HG02623 (cell line): Measurements from ENCODE around the gene KCNQ5.

Experiments
- ATAC-seq: cut with Tn5 transposase; IDR thresholded peaks from one replicate; pipeline ENCODE4 v1.9.1; 2021; ENCODE audit warnings: moderate library complexity; ENCODE audit not compliant: unreplicated experiment

Gene KCNQ5

DNA sequence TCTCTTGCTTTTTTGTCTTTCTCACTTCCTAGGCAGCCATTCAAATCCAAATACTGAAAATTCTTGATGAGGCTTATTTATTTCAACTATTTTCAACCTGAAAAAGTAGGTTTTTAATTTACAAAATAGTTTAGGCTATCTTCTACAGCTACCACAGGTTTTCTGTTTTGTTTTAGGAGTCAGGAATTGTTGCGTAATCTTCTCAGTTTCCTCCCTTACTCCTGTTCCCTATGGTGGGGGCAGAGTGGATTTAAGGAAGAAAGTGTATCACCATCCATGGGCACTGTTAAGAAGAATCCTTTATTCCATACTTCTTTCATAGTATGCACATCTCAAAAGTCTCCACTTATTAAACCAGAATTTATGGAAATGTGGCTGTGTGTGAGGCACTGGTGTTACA, 421.0 kb downstream of the KCNQ5 start:
- ATAC-seq, result no peak

DNA sequence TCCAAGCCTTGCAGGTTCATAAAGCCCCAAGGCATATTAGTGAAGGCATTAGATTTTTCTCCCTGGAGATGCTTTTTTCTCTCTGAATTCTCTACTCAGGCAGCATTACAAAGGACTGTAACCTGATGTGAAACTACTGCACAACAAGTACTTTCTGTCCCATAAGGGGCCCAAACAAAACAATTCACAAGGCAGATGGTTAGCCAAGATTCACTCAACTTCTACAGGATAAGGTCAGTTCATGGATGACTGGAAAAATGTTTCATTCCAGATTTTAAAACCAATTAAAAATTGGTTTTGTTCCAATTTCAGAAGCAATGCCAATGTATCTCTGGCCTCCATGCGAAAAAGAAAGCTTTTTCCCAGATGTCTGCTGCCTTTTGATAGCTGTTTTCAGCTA, 421.6 kb downstream of the KCNQ5 start:
- no peak for ATAC-seq

DNA sequence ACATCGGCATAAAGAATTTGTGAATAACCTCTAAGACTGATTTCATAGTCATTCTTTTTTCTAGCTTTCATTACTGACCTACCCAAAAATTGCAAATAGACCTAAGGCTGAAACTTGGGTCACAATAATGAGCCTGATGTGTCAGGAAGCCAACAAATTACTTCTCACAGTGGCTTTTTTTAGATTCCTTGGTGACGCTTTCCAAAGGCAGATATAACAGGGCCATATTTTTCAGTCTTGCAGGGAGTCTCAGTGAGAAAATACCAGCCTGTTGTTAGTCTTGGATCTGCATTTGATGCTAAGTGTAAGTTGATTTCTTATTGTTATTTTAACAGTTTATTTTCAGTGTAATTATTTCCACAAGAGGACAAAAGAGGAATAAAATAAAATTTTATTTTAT, 423.7 kb downstream of the KCNQ5 start:
- no peak for ATAC-seq

DNA sequence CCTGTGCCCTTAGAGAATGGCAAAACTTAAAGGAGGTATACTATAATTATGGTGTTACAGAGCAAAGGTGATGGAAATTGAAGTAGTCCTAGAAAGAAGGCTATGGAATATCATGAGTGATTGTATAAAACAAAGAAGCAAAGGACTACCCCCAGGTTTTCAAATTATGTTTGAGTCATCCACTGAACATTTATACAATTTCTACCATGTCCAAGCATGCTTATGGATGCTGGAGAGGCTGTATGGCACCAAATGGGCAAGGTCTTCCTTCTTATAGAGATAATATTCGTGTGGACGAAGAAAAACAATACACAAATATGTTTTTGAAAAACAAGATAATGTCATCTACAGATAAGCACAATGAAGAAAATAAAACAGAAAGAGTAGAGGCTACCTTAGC, 425.9 kb downstream of the KCNQ5 start:
- ATAC-seq, result no peak

DNA sequence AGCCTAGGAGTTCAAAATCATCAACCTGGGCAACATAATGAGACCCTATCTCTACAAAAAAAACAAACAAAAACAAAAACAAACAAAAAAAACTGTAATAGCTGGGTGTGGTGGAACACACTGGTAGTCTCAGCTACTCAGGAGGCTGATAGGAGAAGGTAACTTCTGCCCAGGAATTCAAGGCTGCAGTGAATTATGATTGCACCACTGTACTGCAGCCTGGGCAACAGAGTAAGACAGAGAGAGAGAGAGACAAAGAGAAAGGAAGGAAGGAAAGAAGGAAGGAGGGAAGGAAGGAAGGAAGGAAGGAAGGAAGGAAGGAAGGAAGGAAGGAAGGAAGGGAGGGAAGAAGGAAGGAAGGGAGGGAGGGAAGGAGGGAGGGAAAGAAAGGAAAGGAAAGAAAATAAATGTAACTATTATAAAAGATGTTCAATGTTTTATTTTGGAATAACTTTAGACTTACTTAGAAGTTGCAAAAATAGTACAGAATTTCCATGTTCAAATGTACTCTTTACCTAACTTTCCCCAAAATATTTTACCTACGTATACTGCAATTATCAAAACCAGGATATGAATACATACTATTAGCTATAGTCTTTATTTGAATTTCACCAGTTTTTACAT, 428.2 kb downstream of the KCNQ5 start:
- no peak for ATAC-seq

DNA sequence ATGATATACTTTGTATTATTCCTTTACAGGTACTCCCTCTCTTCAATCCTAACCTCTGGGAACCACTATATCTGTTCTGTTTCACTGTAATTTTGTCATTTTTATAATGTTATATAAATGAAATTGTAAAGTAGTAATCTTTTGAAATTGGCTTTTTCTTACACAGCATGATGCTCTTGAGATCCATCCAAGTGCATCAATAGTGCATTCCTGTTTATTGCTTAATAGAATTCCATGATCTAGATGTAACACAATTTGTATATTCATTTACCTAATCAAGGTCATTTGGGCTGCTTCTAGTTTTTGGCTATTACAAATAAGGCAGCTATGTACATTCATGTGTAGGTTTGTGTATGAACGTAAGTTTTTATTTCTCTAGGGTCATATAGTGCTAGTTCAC, 428.8 kb downstream of the KCNQ5 start:
- no peak for ATAC-seq

DNA sequence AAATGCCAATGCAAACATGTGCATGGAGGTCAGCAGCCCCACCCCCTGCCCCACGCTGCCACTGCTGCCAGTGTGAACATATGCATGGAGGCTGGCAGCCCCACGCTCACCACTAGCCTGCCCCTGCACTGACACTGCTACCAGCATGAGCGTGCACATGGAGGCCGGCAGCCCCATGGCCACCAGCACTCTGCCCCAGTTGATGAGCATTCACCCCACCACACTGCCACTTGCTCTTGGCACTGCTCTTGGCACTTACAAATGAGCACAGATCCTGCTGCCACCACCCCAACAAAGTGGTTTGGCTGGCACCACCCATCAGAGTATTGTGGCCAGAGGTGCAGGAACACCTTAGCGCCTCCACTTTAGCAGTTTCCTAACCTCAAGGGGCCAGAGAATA, 429.3 kb downstream of the KCNQ5 start:
- ATAC-seq, result no peak

DNA sequence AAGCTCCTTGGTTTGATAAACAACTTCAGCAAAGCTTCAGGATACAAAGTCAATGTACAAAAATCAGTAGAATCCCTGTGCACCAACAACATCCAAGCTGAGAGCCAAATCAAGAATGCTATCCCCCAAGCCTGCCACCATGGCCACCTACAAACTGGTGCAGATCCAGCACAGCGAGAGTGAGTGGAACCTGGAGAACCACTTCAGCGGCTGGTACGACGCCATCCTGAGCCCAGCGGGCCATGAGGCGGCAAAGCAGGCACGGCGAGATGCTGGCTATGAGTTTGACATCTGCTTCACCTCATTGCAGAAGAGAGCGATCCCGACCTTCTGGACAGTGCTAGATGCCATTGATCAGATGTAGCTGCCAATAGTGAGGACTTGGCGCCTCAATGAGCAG, 433.1 kb downstream of the KCNQ5 start:
- ATAC-seq, result no peak

DNA sequence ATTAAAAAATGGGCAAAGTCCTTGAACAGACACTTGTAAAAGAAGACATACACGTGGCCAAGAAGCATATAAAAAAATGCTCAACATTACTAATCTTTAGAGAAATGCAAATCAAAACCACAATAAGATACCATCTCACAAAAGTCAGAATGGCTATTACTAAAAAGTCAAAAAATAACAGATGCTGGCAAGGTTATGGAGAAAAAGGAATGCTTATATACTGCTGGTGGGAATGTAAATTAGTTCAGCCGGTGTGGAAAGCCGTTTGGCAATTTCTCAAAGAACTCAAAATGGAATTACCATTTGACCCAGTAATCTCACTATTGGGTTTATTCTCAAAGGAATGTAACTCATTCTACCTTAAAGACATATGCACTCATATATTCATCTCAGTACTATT, 436.9 kb downstream of the KCNQ5 start:
- no peak for ATAC-seq

DNA sequence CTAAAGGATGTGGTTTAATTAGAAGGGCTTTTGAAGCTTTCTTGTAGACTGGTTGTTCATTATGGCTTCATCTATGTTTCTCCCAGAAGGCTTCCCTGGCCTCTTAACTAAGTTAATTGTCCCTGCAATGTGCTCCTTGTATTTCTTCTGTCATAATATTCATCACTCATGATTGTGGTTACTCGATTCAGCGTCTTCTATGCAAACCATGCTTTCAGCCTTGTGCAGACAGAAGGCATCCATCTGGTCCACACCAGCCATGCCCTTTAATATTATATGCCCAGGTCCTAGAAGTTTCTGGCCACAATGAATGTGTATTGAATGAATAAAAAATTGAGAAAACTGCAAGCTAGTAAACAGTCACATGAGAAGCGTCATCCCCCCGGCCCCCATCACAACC, 440.3 kb downstream of the KCNQ5 start:
- ATAC-seq, result no peak

DNA sequence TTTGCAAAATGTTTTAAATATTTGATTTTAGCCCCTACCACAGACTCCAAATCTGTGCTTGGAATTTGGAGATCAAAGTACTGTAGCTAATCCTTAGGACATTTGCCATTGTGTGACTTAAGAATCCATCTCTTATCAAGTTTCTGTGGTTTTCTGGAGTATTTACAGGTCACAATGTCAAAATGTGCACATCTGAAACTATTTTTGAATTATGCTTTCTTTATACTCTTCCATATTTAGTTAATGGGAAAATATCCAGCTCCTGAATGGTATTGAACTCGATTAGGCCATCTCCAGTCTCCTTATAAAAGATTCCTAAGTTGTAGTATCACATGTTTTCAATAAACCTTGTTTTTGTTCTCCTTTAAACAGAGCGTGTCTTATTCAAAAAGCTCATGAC, 441.0 kb downstream of the KCNQ5 start:
- no peak for ATAC-seq

DNA sequence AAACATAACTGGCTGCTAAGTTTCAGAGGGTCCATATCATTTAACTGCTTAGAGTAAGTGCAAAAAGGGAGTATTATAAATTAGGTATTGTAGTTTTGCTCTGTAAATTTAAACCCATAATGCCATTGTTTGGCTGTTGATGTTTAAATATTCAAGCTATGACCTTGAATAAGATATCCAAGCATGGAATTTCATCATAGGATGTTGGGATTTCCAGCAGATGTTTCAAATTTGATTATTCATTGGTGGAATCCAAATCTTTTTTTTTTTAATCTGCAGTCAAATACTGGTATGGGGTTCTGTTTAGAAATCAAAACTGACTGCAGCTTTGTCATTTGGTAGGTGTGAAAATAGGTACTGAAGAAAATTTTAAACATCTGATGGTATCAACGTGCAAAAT, 442.4 kb downstream of the KCNQ5 start:
- no peak for ATAC-seq

DNA sequence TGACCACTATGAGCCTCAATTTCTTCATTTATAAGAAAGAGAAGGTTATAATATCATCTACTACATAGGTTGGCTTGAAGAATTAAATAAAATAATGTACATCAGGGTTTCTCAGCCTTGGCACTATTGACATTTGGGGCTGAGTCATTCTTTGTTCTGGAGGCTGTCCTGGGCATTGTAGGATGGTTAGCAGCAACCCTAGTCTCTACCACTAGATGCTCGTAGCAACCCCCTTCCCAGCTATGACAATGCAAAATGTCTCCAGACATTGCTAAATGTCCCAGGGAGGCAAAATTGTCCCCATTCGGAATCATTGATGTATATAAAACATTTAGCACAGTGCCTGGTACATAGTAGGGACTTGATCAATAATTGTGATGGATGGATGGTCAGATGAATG, 451.4 kb downstream of the KCNQ5 start:
- no peak for ATAC-seq

DNA sequence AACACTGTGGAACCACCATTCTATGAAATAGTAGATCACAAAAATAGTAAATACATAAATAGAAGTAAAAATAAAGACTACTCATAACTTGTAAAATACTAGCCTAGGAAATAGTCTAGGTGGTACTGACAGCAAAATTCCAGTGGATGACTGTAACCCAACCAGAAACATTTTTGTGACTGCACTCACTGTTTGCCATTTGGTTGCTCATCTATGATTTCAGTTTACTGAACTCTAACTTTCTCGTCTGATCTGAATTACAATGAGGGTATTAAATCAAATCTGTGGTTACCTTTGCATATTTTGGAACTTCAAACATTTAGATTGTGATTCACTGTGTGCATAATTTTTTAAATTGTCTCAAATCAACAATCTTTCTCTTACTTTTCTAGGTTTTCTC, 452.3 kb downstream of the KCNQ5 start:
- no peak for ATAC-seq

DNA sequence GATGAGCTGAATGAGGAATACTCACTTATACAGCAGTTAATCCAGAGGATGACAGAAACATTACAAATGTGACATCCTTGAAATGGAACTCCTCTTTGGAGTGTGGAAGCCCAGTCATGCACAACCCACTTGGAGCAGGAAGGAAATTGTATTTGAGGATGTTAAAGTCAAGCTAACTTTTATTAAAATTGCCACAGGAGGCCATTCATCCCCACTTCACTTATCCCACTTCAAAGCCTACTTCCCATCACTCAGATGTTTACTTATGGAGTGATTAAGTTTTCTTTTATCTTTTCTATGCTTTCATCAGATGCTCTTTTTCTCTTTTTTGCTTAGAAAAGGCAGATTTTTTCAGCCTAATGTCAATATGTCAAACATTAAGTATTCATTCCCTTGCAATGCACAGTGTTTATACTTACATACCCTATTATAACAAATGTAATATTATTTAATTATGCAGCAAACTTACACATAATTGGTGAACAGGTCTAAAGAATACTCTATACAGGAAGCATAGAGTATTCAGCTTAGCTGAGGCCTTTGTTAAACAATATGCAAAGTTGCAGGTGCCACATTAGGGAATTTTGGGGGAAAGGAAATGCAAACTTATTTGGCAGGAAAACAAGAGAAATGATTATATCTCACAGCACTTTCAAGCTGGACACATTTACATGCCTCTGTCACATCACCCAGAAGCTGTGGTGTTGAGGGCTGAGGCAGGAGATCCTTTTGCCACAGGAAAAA, 454.5 kb downstream of the KCNQ5 start:
- ATAC-seq, result no peak

DNA sequence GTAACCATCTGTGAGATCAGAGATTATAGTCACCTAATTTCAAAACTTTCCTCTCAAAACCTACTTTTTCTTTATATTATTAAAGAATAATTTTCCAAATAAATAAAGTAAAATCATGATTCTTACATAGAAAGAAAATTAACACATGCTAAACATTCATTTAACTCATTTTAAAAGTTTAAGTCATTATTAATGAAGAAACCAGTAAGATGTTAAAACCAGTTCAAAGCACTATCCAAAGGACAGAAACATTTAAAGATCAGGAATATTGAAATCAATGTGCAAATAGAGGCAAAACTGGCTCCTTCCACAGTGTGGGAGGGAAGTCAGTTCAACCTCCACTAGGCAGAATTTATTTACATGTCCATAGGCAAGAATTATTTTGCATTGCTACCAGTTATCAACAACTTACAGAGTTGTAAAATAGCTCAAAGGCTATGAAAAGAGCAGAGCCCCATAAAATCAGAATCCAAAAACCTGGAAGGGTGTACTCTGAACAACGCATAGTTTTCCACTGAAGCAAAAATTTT, 456.5 kb downstream of the KCNQ5 start:
- no peak for ATAC-seq

DNA sequence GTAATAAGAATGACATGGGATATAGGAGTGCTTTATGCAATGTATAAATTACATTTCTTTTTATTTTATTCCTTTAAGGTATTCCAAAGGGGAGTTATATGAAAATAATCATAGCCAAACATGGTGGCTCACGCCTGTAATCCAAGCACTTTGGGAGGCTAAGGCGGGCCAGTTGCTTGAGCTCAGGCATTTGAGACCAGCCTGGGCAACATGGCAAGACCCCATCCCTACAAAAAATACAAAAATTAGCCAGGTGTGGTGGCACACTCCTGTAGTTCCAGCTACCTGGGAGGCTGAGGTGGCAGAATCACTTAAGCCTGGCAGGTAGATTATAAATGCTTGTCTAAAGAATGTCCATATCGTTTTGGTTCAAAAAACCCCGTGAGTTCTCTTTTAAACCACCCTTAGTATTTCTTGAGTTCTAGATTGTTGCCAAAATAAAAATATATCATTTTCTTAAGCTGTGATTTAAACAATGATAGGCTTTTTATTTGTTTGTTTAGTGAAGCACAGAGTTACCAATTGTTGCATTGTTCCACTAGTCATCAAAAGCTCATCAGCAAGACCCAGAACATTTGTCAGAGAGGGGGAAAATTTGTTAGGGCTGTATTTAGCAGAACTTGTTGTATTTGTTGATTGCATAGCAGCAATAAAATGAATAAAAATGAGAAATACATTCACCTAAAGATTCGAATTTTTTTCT, 457.2 kb downstream of the KCNQ5 start:
- no peak for ATAC-seq

DNA sequence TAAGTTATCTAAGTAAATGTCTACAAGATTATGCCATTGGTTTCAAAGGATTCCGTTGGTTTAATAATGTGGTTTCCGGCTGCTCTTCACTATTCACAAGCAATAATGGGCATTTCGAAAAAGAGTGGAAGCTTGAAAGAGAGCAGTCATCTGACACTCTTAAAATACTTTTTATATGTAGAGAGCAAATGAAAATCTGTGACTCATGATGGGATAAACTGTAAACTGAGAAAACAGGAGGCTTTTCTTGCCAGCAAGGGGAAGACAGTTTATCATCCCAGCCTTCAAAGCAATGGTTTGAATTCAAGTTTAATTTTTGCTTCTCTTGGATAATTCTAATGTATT, 457.7 kb downstream of the KCNQ5 start:
- no peak for ATAC-seq

DNA sequence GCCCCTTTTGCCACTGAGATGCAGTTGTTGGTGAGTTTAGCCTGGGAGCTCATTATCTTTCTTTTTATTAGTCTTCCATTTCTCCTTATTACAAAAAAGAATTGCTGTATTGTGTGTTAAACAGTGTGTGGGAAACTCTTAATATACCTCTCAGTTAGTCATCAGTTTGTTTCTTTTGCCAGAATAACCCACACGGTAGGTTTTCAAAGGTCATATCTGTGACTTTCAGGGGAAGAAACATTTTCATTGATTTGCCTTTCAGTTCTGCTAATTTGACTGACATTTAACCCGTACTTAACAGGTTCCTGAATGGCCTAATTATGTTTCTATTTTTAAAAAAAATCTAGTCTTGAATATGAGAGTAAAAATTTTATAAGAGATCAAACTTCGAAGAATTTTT, 458.1 kb downstream of the KCNQ5 start:
- peak; percentile 53 for ATAC-seq

DNA sequence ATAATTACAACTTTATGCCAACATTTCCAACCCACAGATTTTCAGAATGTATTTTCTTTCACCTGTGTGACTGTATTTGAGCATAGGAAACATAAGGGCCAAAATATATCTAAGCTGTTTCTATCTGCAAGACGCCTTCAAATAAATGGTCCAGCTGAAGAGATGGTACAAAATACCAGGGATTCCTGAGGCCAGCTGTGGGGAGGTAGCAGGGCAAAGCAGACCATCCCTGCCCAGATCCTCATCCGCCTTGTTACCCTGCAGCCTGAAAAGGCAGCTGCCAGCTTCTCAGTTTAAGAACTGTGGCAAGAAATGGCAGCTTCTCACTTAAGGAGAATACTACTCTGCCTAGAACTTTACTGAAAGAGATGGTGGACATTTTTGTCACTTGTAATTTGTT, 460.1 kb downstream of the KCNQ5 start:
- no peak for ATAC-seq

DNA sequence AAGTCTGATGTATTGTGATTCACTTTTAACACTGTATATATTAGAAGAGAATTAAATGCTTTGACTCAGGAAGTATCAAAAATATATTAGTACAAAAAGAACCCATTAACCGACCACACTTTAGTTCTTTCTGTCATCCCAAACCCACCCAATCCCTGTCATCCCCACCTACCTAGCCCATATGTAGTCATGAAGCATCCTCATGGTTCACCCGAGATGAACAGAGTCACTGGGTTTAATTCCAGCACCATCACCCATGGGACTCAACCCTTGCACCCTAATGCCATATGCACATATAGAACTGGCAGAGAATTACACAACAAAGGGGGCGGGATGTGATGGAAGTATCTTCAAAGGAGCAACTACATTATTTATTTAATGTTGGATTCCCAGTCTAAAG, 462.0 kb downstream of the KCNQ5 start:
- ATAC-seq, result no peak

DNA sequence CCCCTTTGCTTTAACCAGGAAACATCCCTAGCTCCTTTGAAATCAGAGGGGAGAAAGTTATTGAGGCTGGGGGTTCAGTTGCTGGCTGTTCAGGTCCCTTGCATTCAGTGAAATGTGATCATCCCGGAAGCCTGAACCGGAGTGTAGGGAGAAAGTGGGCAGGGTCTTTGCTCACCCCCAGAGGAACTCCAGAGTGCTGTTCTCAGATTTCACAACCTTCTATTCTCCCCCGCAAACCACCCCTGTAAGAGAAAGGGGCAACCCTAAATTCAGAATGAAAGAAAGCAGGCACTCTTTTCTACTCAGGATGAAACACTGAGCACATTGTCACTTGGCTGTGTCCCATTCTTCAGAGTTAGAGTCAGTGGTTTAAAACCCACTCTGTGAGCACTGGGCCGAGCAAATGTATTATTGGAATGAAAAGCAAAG, 463.6 kb downstream of the KCNQ5 start:
- peak; percentile 49 for ATAC-seq
